Measurements from ENCODE around the gene AIM2.

AIM2 gene

GRCh38 chr1:159014851-159015250 lies 61.7 kb downstream of the AIM2 start:
- no peak for DNase-seq (ENCODE audit: low spot score)

- no peak for DNase-seq (ENCODE audit: low spot score)
These were observed 62.5 kb downstream of the AIM2 start for GRCh38 chr1:159014003-159014571.

- no peak for DNase-seq (ENCODE audit: low spot score)
These were observed 64.1 kb downstream of the AIM2 start for GRCh38 chr1:159012495-159012894.

Measured in SW480 (cell line).